22Rv1 (cell line): ENCODE results near the gene ENAM.
A peak's percentile ranks its signal among the peaks of the same experiment; 100 is the strongest.
"Not testable (repeated sequence)": the region's sequence is repeated elsewhere in the genome, so short reads cannot be mapped to it uniquely, and the experiment has no call there.

Experiments used
- H3K27ac ChIP-seq: fragments of 450-650 bp; 2 replicates; pipeline ENCODE4 v1.5.1; 2017
- CTCF ChIP-seq: fragments of 450-650 bp; IDR thresholded peaks from 2 replicates; pipeline ENCODE4 v1.5.1; 2017; ENCODE audit warnings: mild to moderate bottlenecking
- ZFX ChIP-seq: fragments of 450-650 bp; IDR thresholded peaks from 2 replicates; pipeline ENCODE4 v1.6.1; 2017; ENCODE audit warnings: antibody characterized with exemption, borderline replicate concordance

Gene ENAM

GRCh38 chr4:70651864-70652506, 23.4 kb downstream of the ENAM start:
- TF ChIP-seq ZFX, result no peak
- TF ChIP-seq CTCF, result peak; percentile 71
- H3K27ac ChIP-seq, result no peak overlapping the region

- no peak overlapping the region for H3K27ac ChIP-seq
- TF ChIP-seq CTCF (no peak), ZFX (no peak)
Observed at GRCh38 chr4:70654605-70655011, 26.1 kb downstream of the ENAM start.

GRCh38 chr4:70657326-70657725, 28.8 kb downstream of the ENAM start:
- H3K27ac ChIP-seq, result no peak overlapping the region
- TF ChIP-seq ZFX (no peak), CTCF (no peak)

GRCh38 chr4:70658418-70658817, 29.9 kb downstream of the ENAM start:
- TF ChIP-seq CTCF (no peak), ZFX (no peak)
- no peak overlapping the region for H3K27ac ChIP-seq

- TF ChIP-seq ZFX, result no peak
- TF ChIP-seq CTCF, result no peak
- H3K27ac ChIP-seq, result no peak overlapping the region
Observed at GRCh38 chr4:70660106-70660505, 31.6 kb downstream of the ENAM start.

GRCh38 chr4:70661309-70661922, 32.9 kb downstream of the ENAM start:
- H3K27ac ChIP-seq, result not testable (repeated sequence)

GRCh38 chr4:70666369-70666768, 37.8 kb downstream of the ENAM start, which contains the start of gene JCHAIN:
Gene JCHAIN (minus strand): TSS chr4:70666508. CDS start chr4:70666490, 18 bp downstream.
- no peak for TF ChIP-seq CTCF
- TF ChIP-seq ZFX, result no peak
- H3K27ac ChIP-seq, result no peak within 1 kb of the TSS
